HepG2 (cell line): ENCODE measurements around the gene BAIAP3. TPM values are rescaled to one million over a fixed set of nuclear protein-coding genes. Genes with fewer than 3 reads are reported as not detected.

Experiments used
- ATAC-seq: fragments of 200-7000 bp; cut with Tn5 transposase; 3 replicates; pipeline ENCODE4 v1.9.1; 2020; ENCODE audit warnings: mild to moderate bottlenecking, moderate library complexity
- Bru-seq: library from RNA; stranded (reverse); fragments of 400-500 nt; gene quantifications from one replicate; lab custom pipeline; 2021; lab: Mats Ljungman, UMichigan
- BruChase-seq, 2 experiments: library from RNA; stranded (reverse); fragments of 400-500 nt; gene quantifications; one replicate each; lab custom pipeline; 2021; lab: Mats Ljungman, UMichigan
- BruUV-seq: library from RNA; stranded (reverse); fragments of 400-500 nt; replicated peaks from 2 replicates; lab custom pipeline; 2021; lab: Mats Ljungman, UMichigan
- CTCF ChIA-PET: fragments of 300-600 bp; formaldehyde crosslinking; extraction: SDS; loops from one replicate; lab custom pipeline; 2021; ENCODE audit warnings: low total read pairs, inconsistent platforms, low intra/inter-chr PET ratio; lab: Yijun Ruan, JAX
- POLR2A ChIA-PET: fragments of 350-600 bp; sonication (Branson Sonifier 250); formaldehyde crosslinking; loops from one replicate; lab custom pipeline; 2020; ENCODE audit warnings: antibody characterized with exemption, inconsistent platforms; lab: Yijun Ruan, JAX
- DNase-seq: peaks from one replicate; pipeline ENCODE4 v3.0.0-alpha.2; 2015; ENCODE audit warnings: low spot score
- FAIRE-seq: peaks from 3 replicates; lab custom pipeline; 2011; peaks lifted over from hg19 to GRCh38; lab: Jason Lieb, UNC
- H2AFZ ChIP-seq: one replicate; pipeline ENCODE4 v1.6.1; 2011; ENCODE audit warnings: low read length, inconsistent platforms
- H3K27ac ChIP-seq: fragments of 300-600 bp; 3 replicates; pipeline ENCODE4 v1.8.0; 2011; ENCODE audit warnings: mixed run types, mild to moderate bottlenecking, mixed read lengths, low read length, inconsistent platforms; ENCODE audit not compliant: insufficient read depth; ENCODE audit errors: extremely low read length
- H3K27me3 ChIP-seq, 2 experiments: fragments of 200-600 bp in 1 of 2; 2 replicates in 1 of 2; 3 replicates in 1 of 2; pipeline versions ENCODE4 v1.6.0 to v1.8.0; 2011; ENCODE audit warnings: low read length in 2 of 2, mild to moderate bottlenecking in 2 of 2, moderate library complexity in 2 of 2, inconsistent platforms in 1 of 2; ENCODE audit not compliant: insufficient read depth in 2 of 2, control insufficient read depth in 1 of 2
- H3K36me3 ChIP-seq, 2 experiments: fragments of 200-600 bp in 1 of 2; replicated peaks in 1 of 2; 2 replicates in 1 of 2; 3 replicates in 1 of 2; pipeline versions ENCODE4 v1.5.1 to v1.8.0; 2011; ENCODE audit warnings: low read length in 2 of 2, inconsistent platforms in 1 of 2; ENCODE audit not compliant: insufficient read depth in 2 of 2, control insufficient read depth in 1 of 2
- H3K4me1 ChIP-seq: 2 replicates; pipeline ENCODE4 v1.5.1; 2012; ENCODE audit warnings: low read length, inconsistent platforms; ENCODE audit not compliant: insufficient read depth
- H3K4me2 ChIP-seq: 2 replicates; pipeline ENCODE4 v1.6.0; 2011; ENCODE audit warnings: low read depth, low read length, inconsistent platforms
- H3K4me3 ChIP-seq, 3 experiments: fragments of 200-600 bp in 1 of 3; sonication (generic), shearing (Covaris generic) in 1 of 3; replicated peaks in 1 of 3; 2 replicates each; pipeline ENCODE4 v1.5.1; 2011 to 2016; ENCODE audit warnings: low read length in 3 of 3, inconsistent platforms in 2 of 3, low read depth in 2 of 3, mild to moderate bottlenecking in 2 of 3, control low read depth in 1 of 3, mixed read lengths in 1 of 3; ENCODE audit not compliant: insufficient read depth in 1 of 3
- H3K79me2 ChIP-seq: one replicate; pipeline ENCODE4 v1.6.1; 2011; ENCODE audit warnings: low read length, inconsistent platforms; ENCODE audit not compliant: insufficient read depth
- H3K9ac ChIP-seq: 2 replicates; pipeline ENCODE4 v1.6.0; 2011; ENCODE audit warnings: mild to moderate bottlenecking, low read depth, low read length, inconsistent platforms; ENCODE audit not compliant: insufficient read depth
- H3K9me3 ChIP-seq: 2 replicates; pipeline ENCODE4 v1.5.1; 2012; ENCODE audit warnings: mild to moderate bottlenecking, low read length
- H4K20me1 ChIP-seq: 2 replicates; pipeline ENCODE4 v1.6.0; 2011; ENCODE audit warnings: inconsistent platforms, mild to moderate bottlenecking, low read length, moderate library complexity; ENCODE audit not compliant: insufficient read depth
- SNAPC2 ChIP-seq: sonication (generic); formaldehyde crosslinking; IDR thresholded peaks from 2 replicates; pipeline ENCODE4 v1.8.1; 2022; ENCODE audit warnings: mild to moderate bottlenecking, missing genetic modification reagents
- SP140L ChIP-seq: sonication (generic); formaldehyde crosslinking; IDR thresholded peaks from 2 replicates; pipeline ENCODE4 v1.4.0; 2020; ENCODE audit warnings: missing genetic modification reagents, borderline replicate concordance
- SPEN ChIP-seq: sonication (generic); formaldehyde crosslinking; IDR thresholded peaks from 2 replicates; pipeline ENCODE4 v1.5.1; 2020; ENCODE audit warnings: low read depth, mild to moderate bottlenecking, missing genetic modification reagents
- TBL1XR1 ChIP-seq: fragments of 150-350 bp; IDR thresholded peaks from 2 replicates; pipeline ENCODE4 v1.6.1; 2014; ENCODE audit warnings: borderline replicate concordance, low read length; ENCODE audit not compliant: partially characterized antibody
- ZNF30 ChIP-seq: sonication (generic); formaldehyde crosslinking; IDR thresholded peaks from 2 replicates; pipeline ENCODE4 v1.5.0; 2020; ENCODE audit warnings: mild to moderate bottlenecking, missing genetic modification reagents
- ZNF484 ChIP-seq: sonication (generic); formaldehyde crosslinking; IDR thresholded peaks from 2 replicates; pipeline ENCODE4 v1.5.1; 2020; ENCODE audit warnings: mild to moderate bottlenecking, low read depth, missing genetic modification reagents, borderline replicate concordance
- ZNF607 ChIP-seq: sonication (generic); formaldehyde crosslinking; IDR thresholded peaks from 2 replicates; pipeline ENCODE4 v1.5.1; 2020; ENCODE audit warnings: missing genetic modification reagents, mild to moderate bottlenecking, borderline replicate concordance
- ZNF777 ChIP-seq: sonication (generic); formaldehyde crosslinking; IDR thresholded peaks from 2 replicates; pipeline ENCODE4 v1.4.0; 2020; ENCODE audit warnings: missing genetic modification reagents
- WGBS: methylation state at CpG from one replicate; pipeline ENCODE4 v1.1.6; 2017; ENCODE audit warnings: low lambda C conversion rate; 5-methylcytosine and 5-hydroxymethylcytosine counted together
- in situ Hi-C: cut with HindIII; loops from 2 replicates; pipeline ENCODE4 v1.10.0; 2017; ENCODE audit warnings: low pct_unique_long_range_greater_than_20kb; ENCODE audit not compliant: extremely low pct_ligation_motif_present
- intact Hi-C: fragments of 100-400 bp; cut with micrococcal nuclease; formaldehyde crosslinking; loops from one replicate; pipeline ENCODE4 v1.10.0; 2022; ENCODE audit not compliant: unreplicated experiment
- long read RNA-seq, 2 experiments: library from RNA in 1 of 2; library from polyadenylated mRNA in 1 of 2; stranded (forward) in 1 of 2; unstranded in 1 of 2; transcript quantifications; one replicate each; pipeline ENCODE4 v2.0.0, GENCODE V29; 2019 to 2022
- polyA minus RNA-seq, 3 experiments: library from RNA; depleted of rRNA, polyadenylated mRNA; stranded (reverse); fragments of >200 nt; gene quantifications; 2 replicates each; pipeline ENCODE4 v1.2.3, GENCODE V29; 2011; ENCODE audit warnings: low replicate concordance in 1 of 3
- polyA plus RNA-seq, 8 experiments: library from polyadenylated mRNA; depleted of rRNA in 3 of 8; stranded (reverse) in 7 of 8; unstranded in 1 of 8; fragments of >200 nt; fragmentation: Illumina TruSeq in 4 of 8; extraction: Trizol in 4 of 8; gene quantifications; 2 replicates each; pipeline versions ENCODE4 v1.2.1 to v1.2.3, GENCODE V29; 2011 to 2016; ENCODE audit warnings: low read depth in 4 of 8, missing spikeins in 1 of 8, mixed read lengths in 1 of 8; ENCODE audit not compliant: insufficient read depth in 1 of 8
- total RNA-seq, 5 experiments: library from RNA; depleted of rRNA; stranded (reverse); fragments of >200 nt; fragmentation: Illumina TruSeq; extraction: Trizol; gene quantifications; 2 replicates each; pipeline ENCODE4 v1.2.3, GENCODE V29; 2016; ENCODE audit warnings: low read depth in 1 of 5
- TF ChIP-seq, protein P1 (sequence below): IDR thresholded peaks from 2 replicates; pipeline ENCODE4 v1.6.1; 2016; ENCODE audit warnings: missing compliant biosample characterization, missing genetic modification reagents, borderline replicate concordance
- TF ChIP-seq, protein P2 (sequence below): sonication (generic); formaldehyde crosslinking; IDR thresholded peaks from 2 replicates; pipeline ENCODE4 v1.8.0; 2022; ENCODE audit warnings: mild to moderate bottlenecking, missing genetic modification reagents; ENCODE audit not compliant: insufficient replicate concordance

Gene BAIAP3, protein sequence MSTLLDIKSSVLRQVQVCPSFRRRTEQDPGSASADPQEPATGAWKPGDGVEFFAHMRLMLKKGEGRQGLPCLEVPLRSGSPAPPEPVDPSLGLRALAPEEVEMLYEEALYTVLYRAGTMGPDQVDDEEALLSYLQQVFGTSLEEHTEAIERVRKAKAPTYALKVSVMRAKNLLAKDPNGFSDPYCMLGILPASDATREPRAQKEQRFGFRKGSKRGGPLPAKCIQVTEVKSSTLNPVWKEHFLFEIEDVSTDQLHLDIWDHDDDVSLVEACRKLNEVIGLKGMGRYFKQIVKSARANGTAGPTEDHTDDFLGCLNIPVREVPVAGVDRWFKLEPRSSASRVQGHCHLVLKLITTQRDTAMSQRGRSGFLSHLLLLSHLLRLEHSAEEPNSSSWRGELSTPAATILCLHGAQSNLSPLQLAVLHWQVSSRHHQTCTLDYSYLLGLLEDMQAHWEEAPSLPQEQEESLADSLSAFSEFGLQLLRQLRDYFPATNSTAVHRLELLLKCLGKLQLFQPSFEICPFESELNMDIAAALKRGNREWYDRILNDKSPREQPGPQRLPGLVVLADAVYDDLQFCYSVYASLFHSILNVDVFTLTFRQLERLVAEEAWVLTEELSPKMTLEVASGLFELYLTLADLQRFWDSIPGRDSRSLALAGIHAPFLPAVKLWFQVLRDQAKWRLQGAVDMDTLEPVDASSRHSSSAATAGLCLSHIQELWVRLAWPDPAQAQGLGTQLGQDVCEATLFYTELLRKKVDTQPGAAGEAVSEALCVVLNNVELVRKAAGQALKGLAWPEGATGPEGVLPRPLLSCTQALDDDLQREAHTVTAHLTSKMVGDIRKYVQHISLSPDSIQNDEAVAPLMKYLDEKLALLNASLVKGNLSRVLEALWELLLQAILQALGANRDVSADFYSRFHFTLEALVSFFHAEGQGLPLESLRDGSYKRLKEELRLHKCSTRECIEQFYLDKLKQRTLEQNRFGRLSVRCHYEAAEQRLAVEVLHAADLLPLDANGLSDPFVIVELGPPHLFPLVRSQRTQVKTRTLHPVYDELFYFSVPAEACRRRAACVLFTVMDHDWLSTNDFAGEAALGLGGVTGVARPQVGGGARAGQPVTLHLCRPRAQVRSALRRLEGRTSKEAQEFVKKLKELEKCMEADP
- 2.0 and 3.2 TPM in 2 replicates for total RNA-seq (2016; rRNA removed; fragmentation: Illumina TruSeq; extraction: Trizol)
- 0.40 and 0.79 TPM in 2 replicates for total RNA-seq (2016; cell fraction: cytosol; rRNA removed; fragmentation: Illumina TruSeq; extraction: Trizol; ENCODE audit: low read depth)
- 1.2 and 2.4 TPM in 2 replicates for total RNA-seq (2016; cell fraction: insoluble cytoplasmic fraction; rRNA removed; fragmentation: Illumina TruSeq; extraction: Trizol)
- total RNA-seq (2016; cell fraction: membrane; rRNA removed; fragmentation: Illumina TruSeq; extraction: Trizol): 0.80 and 1.3 TPM in 2 replicates
- total RNA-seq (2016; cell fraction: nucleus; rRNA removed; fragmentation: Illumina TruSeq; extraction: Trizol): 2.8 and 4.0 TPM in 2 replicates
- polyA plus RNA-seq (2011; rRNA removed): 5.7 and 9.1 TPM in 2 replicates
- 2.2 and 2.3 TPM in 2 replicates for polyA plus RNA-seq (2011; cell fraction: cytosol; rRNA removed)
- 91.6 and 123 TPM in 2 replicates for polyA plus RNA-seq (2011; cell fraction: nucleus; rRNA removed)
- 3.7 and 4.3 TPM in 2 replicates for polyA plus RNA-seq (2012)
- polyA plus RNA-seq (2016; cell fraction: cytosol; fragmentation: Illumina TruSeq; extraction: Trizol; ENCODE audit: low read depth): 0.31 and 0.35 TPM in 2 replicates
- polyA plus RNA-seq (2016; cell fraction: insoluble cytoplasmic fraction; fragmentation: Illumina TruSeq; extraction: Trizol; ENCODE audit: low read depth): 1.0 and 2.5 TPM in 2 replicates
- 0.46 and 0.62 TPM in 2 replicates for polyA plus RNA-seq (2016; cell fraction: membrane; fragmentation: Illumina TruSeq; extraction: Trizol; ENCODE audit: low read depth)
- polyA plus RNA-seq (2016; cell fraction: nucleus; fragmentation: Illumina TruSeq; extraction: Trizol; ENCODE audit: insufficient read depth, low read depth): 5.9 and 9.4 TPM in 2 replicates
- 0.40 and 7.9 TPM in 2 replicates for polyA minus RNA-seq (2011; rRNA and poly(A)+ RNA removed; ENCODE audit: low replicate concordance)
- 2.1 and 2.6 TPM in 2 replicates for polyA minus RNA-seq (2011; cell fraction: cytosol; rRNA and poly(A)+ RNA removed)
- 12.2 and 20.9 TPM in 2 replicates for polyA minus RNA-seq (2011; cell fraction: nucleus; rRNA and poly(A)+ RNA removed)
- percentile 23 among the genes with signal in this experiment for Bru-seq, nascent RNA
- BruChase-seq, experiment 1, labeled RNA remaining after a 6-hour chase: percentile 41 among the genes with signal in this experiment
- BruChase-seq, experiment 2, labeled RNA remaining after a 2-hour chase: percentile 28 among the genes with signal in this experiment
- long read RNA-seq, experiment 1, partial matches to known transcripts: 1 of 1 reads
- long read RNA-seq, experiment 1, other reads (novel, unspliced or antisense): 0 of 1 reads
- long read RNA-seq, experiment 2, partial matches to known transcripts: 0 of 4 reads
- long read RNA-seq, experiment 2, other reads (novel, unspliced or antisense): 4 of 4 reads

DNA sequence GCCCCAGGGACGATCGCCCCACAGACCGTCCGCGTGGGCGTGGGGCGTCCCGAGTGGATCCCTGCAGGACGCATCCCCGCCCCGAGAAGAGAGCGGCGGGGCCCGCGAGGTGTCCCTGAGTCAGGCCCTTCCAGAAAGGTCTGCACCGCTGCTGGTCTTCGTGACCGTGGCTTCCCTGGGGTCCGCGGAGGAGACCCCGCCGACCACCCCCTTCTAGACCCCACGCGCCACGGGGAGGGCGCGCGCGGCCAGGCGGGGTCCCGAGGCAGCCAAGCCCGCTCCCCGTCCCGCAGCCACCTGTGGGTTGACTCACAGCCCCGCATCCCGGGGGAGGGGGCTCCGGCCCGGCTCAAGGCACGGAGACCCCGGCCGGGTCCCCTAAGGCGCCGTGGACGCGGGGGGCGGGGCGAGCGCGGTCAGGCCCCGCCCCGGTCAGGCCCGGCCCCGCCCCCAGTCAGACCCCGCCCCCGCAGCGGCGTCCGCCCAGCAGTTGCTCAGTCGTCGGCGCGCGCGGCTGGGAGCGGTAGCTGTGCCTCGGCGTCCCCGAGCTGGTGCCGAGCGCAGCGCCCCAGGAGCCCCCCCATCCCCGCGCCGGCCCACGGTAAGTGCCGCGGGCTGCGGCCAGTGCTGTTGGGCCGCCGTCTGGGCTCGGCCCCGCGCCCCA lies at the start of gene BAIAP3:
Gene BAIAP3, plus strand, starts transcription at position 497 of the 664 bp plus-strand sequence. CDS start 4,905 bp downstream, outside the sequence.
- Histone ChIP-seq H3K4me3 (peak within 1 kb of the TSS; percentile 40 to 79 (median 61); a peak in 5 of 6 replicates), H3K9ac (peak within 1 kb of the TSS; percentile 91; the same call in 1 of the 2 replicates), H4K20me1 (0 out of 2 replicates have a peak, but pooled peaks cover 3% of the 10 kb centered on the region), H3K27me3 (peaks cover 15 to 46% of the 10 kb centered on the region in 2 experiments), H3K9me3 (no peaks in the 10 kb centered on the region), H3K4me2 (peak within 1 kb of the TSS; percentile 99), H3K27ac (peak within 1 kb of the TSS; percentile 82), H2AFZ (no peak within 1 kb of the TSS), H3K4me1 (peaks cover 31% of the 10 kb centered on the region), H3K79me2 (no peaks in the 10 kb centered on the region), H3K36me3 (no peaks in the 10 kb centered on the region)
- POLR2A ChIA-PET: interaction anchor here (0.7 to 3.6 kb wide), 2 partner anchors 10 to 24 kb away, joined by 3 to 25 read pairs; partner anchors contain the start of gene UBE2I
- CTCF ChIA-PET: no interaction called here
- DNase-seq (no peak), FAIRE-seq (no peak), ATAC-seq (no peak)
- BruUV-seq: no TSS peak
- no CpG with 5 or more reads among the region's 83 CpGs for WGBS
- in situ Hi-C loops (no loop called here), intact Hi-C loops (no loop called here)
- TF ChIP-seq, protein P1, sequence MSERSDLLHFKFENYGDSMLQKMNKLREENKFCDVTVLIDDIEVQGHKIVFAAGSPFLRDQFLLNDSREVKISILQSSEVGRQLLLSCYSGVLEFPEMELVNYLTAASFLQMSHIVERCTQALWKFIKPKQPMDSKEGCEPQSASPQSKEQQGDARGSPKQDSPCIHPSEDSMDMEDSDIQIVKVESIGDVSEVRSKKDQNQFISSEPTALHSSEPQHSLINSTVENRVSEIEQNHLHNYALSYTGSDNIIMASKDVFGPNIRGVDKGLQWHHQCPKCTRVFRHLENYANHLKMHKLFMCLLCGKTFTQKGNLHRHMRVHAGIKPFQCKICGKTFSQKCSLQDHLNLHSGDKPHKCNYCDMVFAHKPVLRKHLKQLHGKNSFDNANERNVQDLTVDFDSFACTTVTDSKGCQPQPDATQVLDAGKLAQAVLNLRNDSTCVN (CRISPR knock-in tag): no peak
- TF ChIP-seq, protein P2, sequence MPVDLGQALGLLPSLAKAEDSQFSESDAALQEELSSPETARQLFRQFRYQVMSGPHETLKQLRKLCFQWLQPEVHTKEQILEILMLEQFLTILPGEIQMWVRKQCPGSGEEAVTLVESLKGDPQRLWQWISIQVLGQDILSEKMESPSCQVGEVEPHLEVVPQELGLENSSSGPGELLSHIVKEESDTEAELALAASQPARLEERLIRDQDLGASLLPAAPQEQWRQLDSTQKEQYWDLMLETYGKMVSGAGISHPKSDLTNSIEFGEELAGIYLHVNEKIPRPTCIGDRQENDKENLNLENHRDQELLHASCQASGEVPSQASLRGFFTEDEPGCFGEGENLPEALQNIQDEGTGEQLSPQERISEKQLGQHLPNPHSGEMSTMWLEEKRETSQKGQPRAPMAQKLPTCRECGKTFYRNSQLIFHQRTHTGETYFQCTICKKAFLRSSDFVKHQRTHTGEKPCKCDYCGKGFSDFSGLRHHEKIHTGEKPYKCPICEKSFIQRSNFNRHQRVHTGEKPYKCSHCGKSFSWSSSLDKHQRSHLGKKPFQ (CRISPR knock-in tag): no peak
- TF ChIP-seq ZNF30 (CRISPR knock-in tag) (no peak), ZNF484 (CRISPR knock-in tag) (no peak), SP140L (CRISPR knock-in tag) (no peak), TBL1XR1 (no peak), SPEN (CRISPR knock-in tag) (peak; percentile 45), SNAPC2 (CRISPR knock-in tag) (no peak), ZNF607 (CRISPR knock-in tag) (0 out of 2 replicates have a peak, but pooled peaks have one; percentile 28), ZNF777 (CRISPR knock-in tag) (peak; percentile 88)
